ENCODE measurements around the gene RDH12.

RDH12 gene

GRCh38 chr14:67738740-67739504 is 37.2 kb downstream of the RDH12 start:
- intact Hi-C loops (cut with DNase I) = no loop called here
- DNase-seq = no peak

- intact Hi-C loops (cut with DNase I) = no loop called here
- DNase-seq = no peak
Measured at GRCh38 chr14:67744046-67744445, 42.4 kb downstream of the RDH12 start.

DNA sequence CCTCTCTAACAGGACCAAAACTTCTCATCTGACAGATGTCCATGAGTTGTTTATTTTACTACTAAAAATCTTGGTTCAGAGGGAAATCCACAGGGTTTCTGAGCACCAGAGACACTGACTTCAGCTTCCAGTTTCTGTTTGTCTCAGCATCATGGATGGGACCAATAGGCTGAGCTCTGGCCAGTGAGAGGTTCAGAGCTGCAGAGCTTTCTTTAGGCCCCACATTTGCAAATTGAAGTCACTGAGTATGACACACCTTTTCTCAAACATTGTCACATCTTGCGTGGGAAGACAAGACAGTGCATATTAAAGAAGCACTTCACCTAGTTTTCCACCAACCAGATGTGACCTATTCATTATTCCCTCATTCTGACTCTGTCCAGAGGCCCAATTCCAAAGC is 45.2 kb downstream of the RDH12 start:
- DNase-seq = no peak
- intact Hi-C loops (cut with DNase I) = no loop called here

GRCh38 chr14:67748312-67748711 is 46.6 kb downstream of the RDH12 start:
- intact Hi-C loops (cut with DNase I) = no loop called here
- DNase-seq = no peak

GRCh38 chr14:67749341-67750084 is 47.8 kb downstream of the RDH12 start:
- DNase-seq = no peak
- intact Hi-C loops (cut with DNase I) = no loop called here

DNA sequence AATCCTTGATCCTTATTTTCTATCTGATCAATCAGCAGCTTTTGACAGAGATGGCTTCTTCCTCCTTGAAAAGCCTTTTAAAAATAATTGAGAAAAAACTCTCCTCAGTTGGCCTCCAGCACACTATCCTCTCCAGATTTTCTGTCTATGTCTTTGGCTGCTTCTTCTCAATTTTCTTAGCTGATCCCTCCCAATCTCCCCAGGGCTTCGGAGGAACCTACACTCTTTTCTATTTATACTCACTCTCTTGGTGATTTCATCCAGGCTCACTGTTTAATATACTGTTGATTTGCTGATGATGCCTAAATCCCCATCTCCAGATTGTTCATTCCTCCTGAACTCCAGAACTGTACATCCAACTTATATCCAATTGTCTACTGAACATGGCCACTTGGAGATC is 54.8 kb downstream of the RDH12 start:
- intact Hi-C loops (cut with DNase I) = no loop called here
- DNase-seq = no peak

GRCh38 chr14:67757175-67757574 is 55.5 kb downstream of the RDH12 start:
- DNase-seq = no peak
- intact Hi-C loops (cut with DNase I) = no loop called here

DNA sequence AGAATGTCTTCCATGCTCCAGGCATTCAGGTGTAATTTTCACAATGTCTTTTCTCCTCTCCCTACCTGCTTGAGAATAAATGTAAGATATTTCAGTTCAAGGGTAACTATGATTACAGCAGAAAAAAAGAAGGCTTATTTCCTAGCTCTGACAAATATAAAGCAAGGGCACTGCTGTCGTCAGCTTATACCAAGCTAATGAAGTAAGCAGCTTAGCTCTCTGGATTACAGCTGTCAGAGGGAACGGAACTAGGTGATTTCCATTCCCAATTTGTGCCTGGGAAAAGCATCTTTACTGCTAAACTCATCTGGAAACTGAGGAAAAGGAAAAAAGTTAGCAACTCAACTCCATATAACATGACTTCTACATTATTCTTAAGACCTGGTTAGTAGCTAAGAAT is 58.2 kb downstream of the RDH12 start:
- intact Hi-C loops (cut with DNase I) = no loop called here

GRCh38 chr14:67762051-67762450 is 60.4 kb downstream of the RDH12 start:
- intact Hi-C loops (cut with DNase I) = no loop called here
- DNase-seq = no peak

More for the DNA sequence above, 58.2 kb downstream of the RDH12 start:
- DNase-seq = no peak

GRCh38 chr14:67763158-67763822 is 61.6 kb downstream of the RDH12 start:
- intact Hi-C loops (cut with DNase I) = no loop called here
- DNase-seq = no peak

DNA sequence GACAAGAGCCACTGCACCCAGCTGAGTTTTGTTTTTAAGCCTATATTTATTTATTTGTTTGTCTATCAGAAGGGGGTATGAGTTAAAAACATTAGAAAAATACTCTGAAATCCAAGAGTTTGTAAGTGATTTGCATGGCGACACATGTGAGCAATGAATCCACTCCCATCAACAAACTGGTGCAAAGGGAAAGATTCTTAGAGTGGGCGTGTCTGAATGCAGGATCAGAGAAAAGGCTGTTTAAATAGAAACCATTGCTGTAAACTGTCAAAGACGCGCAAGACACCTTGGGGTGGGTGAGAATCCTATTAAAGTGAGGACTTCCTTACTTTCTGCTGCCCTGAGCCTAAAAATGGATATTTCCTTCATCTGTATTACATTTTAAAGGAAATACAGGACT is 62.8 kb downstream of the RDH12 start:
- DNase-seq = no peak
- intact Hi-C loops (cut with DNase I) = no loop called here

GRCh38 chr14:67765192-67765834 is 63.6 kb downstream of the RDH12 start:
- DNase-seq = no peak
- intact Hi-C loops (cut with DNase I) = no loop called here

GRCh38 chr14:67766035-67766680 is 64.5 kb downstream of the RDH12 start:
- DNase-seq = peak in 2 of 10 donors; percentile 9 to 82
- intact Hi-C loops (cut with DNase I) = no loop called here

- intact Hi-C loops (cut with DNase I) = no loop called here
Measured at GRCh38 chr14:67768219-67768618, 66.5 kb downstream of the RDH12 start.

DNA sequence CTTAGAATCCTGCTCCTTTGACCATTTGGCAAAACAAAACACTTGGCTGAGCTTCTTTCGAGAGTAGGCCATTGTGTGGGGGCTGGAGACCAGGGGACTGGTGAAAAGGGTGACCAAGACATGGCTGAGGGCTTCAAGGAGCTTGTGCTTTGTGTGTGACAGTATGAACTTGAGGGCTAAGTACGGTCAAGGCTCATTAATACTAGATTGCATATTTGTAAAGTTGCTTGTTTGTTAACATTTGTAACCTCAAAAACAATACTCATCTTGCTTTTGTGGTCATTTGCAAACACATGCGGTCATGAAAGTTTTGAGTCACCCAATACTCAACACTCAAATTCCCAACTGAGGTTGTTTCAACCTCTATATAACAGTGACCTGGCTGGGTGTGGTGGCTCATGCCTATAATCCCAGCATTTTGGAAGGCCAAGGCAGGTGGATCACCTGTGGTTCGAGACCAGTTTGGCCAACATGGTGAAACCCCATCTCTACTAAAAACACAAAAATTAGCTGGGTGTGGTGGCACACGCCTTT is 72.2 kb downstream of the RDH12 start:
- intact Hi-C loops (cut with DNase I) = no loop called here
- no peak for DNase-seq

More at GRCh38 chr14:67768219-67768618, 66.5 kb downstream of the RDH12 start:
- DNase-seq = no peak

DNA sequence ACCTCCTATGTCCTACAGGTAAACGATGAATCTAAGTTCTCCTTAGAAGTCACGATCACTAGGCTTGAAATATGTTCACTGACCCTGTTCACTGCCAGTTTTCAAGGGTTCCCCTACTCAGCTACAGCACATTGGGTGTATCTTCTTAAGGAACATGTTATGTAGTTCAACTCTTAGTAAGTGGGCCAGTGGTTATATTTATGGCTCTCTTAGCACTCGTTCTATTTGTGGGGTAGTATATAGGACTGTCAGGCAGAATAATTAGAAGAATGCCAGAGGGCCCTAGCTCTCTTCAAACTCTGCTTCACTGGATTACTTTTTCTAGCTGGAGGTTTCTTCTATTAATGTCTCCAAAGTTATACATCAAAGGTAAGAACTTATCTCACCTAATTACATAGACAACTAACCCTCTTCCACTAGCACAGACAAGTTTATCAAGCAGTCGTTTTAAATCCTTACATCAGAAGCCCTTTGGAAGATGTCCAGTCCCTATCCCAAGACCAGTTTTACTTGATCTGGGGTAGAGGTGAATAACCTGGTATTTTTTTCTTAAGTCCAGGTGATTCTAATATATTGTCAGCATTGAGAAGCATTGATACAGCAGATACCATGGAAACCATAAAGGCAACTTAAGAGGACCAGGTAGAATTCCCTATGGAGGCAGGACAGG is 75.1 kb downstream of the RDH12 start:
- intact Hi-C loops (cut with DNase I) = no loop called here
- no peak for DNase-seq

DNA sequence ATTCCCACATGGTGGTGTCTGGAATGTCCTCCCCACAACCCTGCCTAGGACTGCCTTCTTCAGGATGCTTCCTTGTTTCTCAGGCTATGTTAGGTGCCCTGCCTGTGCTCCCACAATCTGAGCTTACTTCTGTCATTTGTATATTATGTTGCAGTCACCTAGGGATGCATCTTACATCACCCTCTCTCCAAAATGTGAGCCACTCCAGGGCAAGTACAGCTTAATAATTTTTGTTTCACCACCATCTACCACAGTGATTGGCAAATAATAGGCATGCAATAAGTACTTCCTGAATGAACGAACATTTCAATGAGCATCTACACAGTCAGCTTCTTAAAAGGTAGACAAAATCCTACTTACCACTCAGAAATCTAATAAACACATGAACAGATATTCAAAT is 77.1 kb downstream of the RDH12 start:
- intact Hi-C loops (cut with DNase I) = no loop called here
- no peak for DNase-seq

- no peak for DNase-seq
- intact Hi-C loops (cut with DNase I) = no loop called here
Measured at GRCh38 chr14:67782090-67782489, 80.4 kb downstream of the RDH12 start.

Measured in posterior cingulate gyrus (tissue), 11 donors.